DOHH2 (cell line): ENCODE measurements around the gene FNIP2.

Source experiments
- H3F3A ChIP-seq: fragments of 200-600 bp; sonication (generic), shearing (Covaris generic); 2 replicates; pipeline ENCODE4 v1.6.0; 2016; ENCODE audit warnings: antibody characterized with exemption, mild to moderate bottlenecking; ENCODE audit not compliant: control insufficient read depth, insufficient read depth
- H3K27ac ChIP-seq: fragments of 200-600 bp; sonication (generic); 2 replicates; pipeline ENCODE4 v1.5.1; 2014; ENCODE audit warnings: low read depth, mild to moderate bottlenecking, low read length, moderate library complexity
- H3K27me3 ChIP-seq: fragments of 200-600 bp; sonication (generic); 2 replicates; pipeline ENCODE4 v1.6.1; 2014; ENCODE audit warnings: mild to moderate bottlenecking, low read length, mixed read lengths; ENCODE audit not compliant: control insufficient read depth
- H3K36me3 ChIP-seq: fragments of 200-600 bp; sonication (generic); 2 replicates; pipeline ENCODE4 v1.6.1; 2014; ENCODE audit warnings: mild to moderate bottlenecking, low read length, moderate library complexity, mixed read lengths; ENCODE audit not compliant: control insufficient read depth
- H3K4me1 ChIP-seq: fragments of 200-600 bp; sonication (generic); 2 replicates; pipeline ENCODE4 v1.6.1; 2014; ENCODE audit warnings: mild to moderate bottlenecking, low read length, mixed read lengths; ENCODE audit not compliant: control insufficient read depth
- H3K4me2 ChIP-seq: fragments of 200-600 bp; sonication (generic); 2 replicates; pipeline ENCODE4 v1.6.0; 2014; ENCODE audit warnings: mild to moderate bottlenecking, low read length, moderate library complexity
- H3K4me3 ChIP-seq: fragments of 200-600 bp; sonication (generic); 2 replicates; pipeline ENCODE4 v1.5.1; 2014; ENCODE audit warnings: mild to moderate bottlenecking, low read length, mixed read lengths
- H3K79me2 ChIP-seq: fragments of 200-600 bp; sonication (generic); 2 replicates; pipeline ENCODE4 v1.6.1; 2014; ENCODE audit warnings: mild to moderate bottlenecking, low read length, mixed read lengths; ENCODE audit not compliant: control insufficient read depth
- H3K9me2 ChIP-seq: fragments of 200-600 bp; sonication (generic); replicated peaks from 2 replicates; pipeline ENCODE4 v1.6.1; 2014; ENCODE audit warnings: mild to moderate bottlenecking, low read length, mixed read lengths; ENCODE audit not compliant: control insufficient read depth
- H3K9me3 ChIP-seq: fragments of 200-600 bp; sonication (generic); 2 replicates; pipeline ENCODE4 v1.6.1; 2014; ENCODE audit warnings: antibody characterized with exemption, low read length, mixed read lengths; ENCODE audit not compliant: control insufficient read depth, insufficient read depth
- H4K20me1 ChIP-seq: fragments of 200-600 bp; sonication (generic); 2 replicates; pipeline ENCODE4 v1.6.0; 2014; ENCODE audit warnings: low read depth, mild to moderate bottlenecking, antibody characterized with exemption, low read length, moderate library complexity; ENCODE audit not compliant: control insufficient read depth, insufficient read depth
- CTCF ChIP-seq: fragments of 200-600 bp; sonication (generic); IDR thresholded peaks from one replicate; pipeline ENCODE4 v1.5.1; 2014; ENCODE audit warnings: antibody characterized with exemption, mild to moderate bottlenecking, low read depth, low read length; ENCODE audit not compliant: poor library complexity, severe bottlenecking
- EZH2phosphoT487 ChIP-seq: fragments of 200-600 bp; sonication (generic); IDR thresholded peaks from 2 replicates; pipeline ENCODE4 v1.6.1; 2017; ENCODE audit warnings: borderline replicate concordance, mild to moderate bottlenecking, antibody characterized with exemption, low read length, moderate library complexity, mixed read lengths

Gene FNIP2

GRCh38 chr4:158854236-158854635 lies 85.4 kb downstream of the FNIP2 start:
- Histone ChIP-seq H3K36me3 (no peaks in the 10 kb centered on the region), H3K9me3 (no peaks in the 10 kb centered on the region), H3K4me2 (no peak overlapping the region), H3F3A (no peaks in the 10 kb centered on the region; the same call in 1 of the 2 replicates), H3K79me2 (no peaks in the 10 kb centered on the region), H4K20me1 (peaks cover 5% of the 10 kb centered on the region; the same call in 1 of the 2 replicates), H3K27me3 (no peaks in the 10 kb centered on the region), H3K9me2 (no peaks in the 10 kb centered on the region), H3K4me3 (no peak overlapping the region), H3K27ac (no peak overlapping the region), H3K4me1 (peaks cover 10% of the 10 kb centered on the region)
- TF ChIP-seq EZH2phosphoT487 (no peak), CTCF (no peak)

GRCh38 chr4:158856852-158857251 lies 88.0 kb downstream of the FNIP2 start:
- no peaks in the 10 kb centered on the region for H3K9me2 ChIP-seq
- H4K20me1 ChIP-seq = peaks cover 5% of the 10 kb centered on the region; the same call in 1 of the 2 replicates
- peaks cover 21% of the 10 kb centered on the region for H3K4me1 ChIP-seq
- TF ChIP-seq CTCF = peak; percentile 71
- no peak for TF ChIP-seq EZH2phosphoT487
- H3K4me3 ChIP-seq = no peak overlapping the region
- H3K27me3 ChIP-seq = no peaks in the 10 kb centered on the region
- no peaks in the 10 kb centered on the region; the same call in 1 of the 2 replicates for H3F3A ChIP-seq
- no peak overlapping the region for H3K27ac ChIP-seq
- H3K9me3 ChIP-seq = no peaks in the 10 kb centered on the region
- H3K4me2 ChIP-seq = no peak overlapping the region
- H3K36me3 ChIP-seq = no peaks in the 10 kb centered on the region
- H3K79me2 ChIP-seq = no peaks in the 10 kb centered on the region

GRCh38 chr4:158857951-158858350 lies 89.1 kb downstream of the FNIP2 start:
- no peak overlapping the region for H3K4me3 ChIP-seq
- H3K4me1 ChIP-seq = peaks cover 21% of the 10 kb centered on the region
- TF ChIP-seq CTCF (no peak), EZH2phosphoT487 (no peak)
- H3F3A ChIP-seq = no peaks in the 10 kb centered on the region; the same call in 1 of the 2 replicates
- H3K4me2 ChIP-seq = no peak overlapping the region
- H3K27me3 ChIP-seq = no peaks in the 10 kb centered on the region
- H3K9me3 ChIP-seq = no peaks in the 10 kb centered on the region
- peaks cover 5% of the 10 kb centered on the region; the same call in 1 of the 2 replicates for H4K20me1 ChIP-seq
- no peak overlapping the region for H3K27ac ChIP-seq
- H3K9me2 ChIP-seq = no peaks in the 10 kb centered on the region
- H3K36me3 ChIP-seq = no peaks in the 10 kb centered on the region
- no peaks in the 10 kb centered on the region for H3K79me2 ChIP-seq
